A673 (cell line): Measurements from ENCODE around the gene TBCD. TPM values are rescaled to one million over a fixed set of nuclear protein-coding genes. Genes with fewer than 3 reads are reported as not detected.
"Not testable (repeated sequence)": the region's sequence is repeated elsewhere in the genome, so short reads cannot be mapped to it uniquely, and the experiment has no call there.

Experiments used
- BruUV-seq: library from RNA; stranded (reverse); fragments of 400-500 nt; replicated peaks from 2 replicates; lab custom pipeline; 2021; lab: Mats Ljungman, UMichigan
- CTCF ChIA-PET: fragments of 300-600 bp; sonication (Branson Sonifier 250); formaldehyde crosslinking; loops from one replicate; lab custom pipeline; 2022; ENCODE audit warnings: antibody characterized with exemption; lab: Charles Lee
- POLR2A ChIA-PET: fragments of 300-600 bp; sonication (Branson Sonifier 250); formaldehyde crosslinking; loops from one replicate; lab custom pipeline; 2022; ENCODE audit warnings: antibody characterized with exemption; ENCODE audit not compliant: low non-redundant PET; lab: Charles Lee
- DNase-seq: peaks from one replicate; pipeline ENCODE4 v3.0.0-alpha.2; 2015; ENCODE audit warnings: low spot score
- H3K27ac ChIP-seq: fragments of 200-600 bp; sonication (generic); 2 replicates; pipeline ENCODE4 v1.5.1; 2016; ENCODE audit warnings: mixed run types, low read depth, mild to moderate bottlenecking, mixed read lengths, antibody characterized with exemption, low read length; ENCODE audit not compliant: poor library complexity, severe bottlenecking
- H3K27me3 ChIP-seq: fragments of 200-600 bp; sonication (generic); replicated peaks from 2 replicates; pipeline ENCODE4 v1.6.1; 2017; ENCODE audit warnings: mixed run types, low read depth, mild to moderate bottlenecking, mixed read lengths, antibody characterized with exemption, low read length; ENCODE audit not compliant: insufficient read depth, poor library complexity
- H3K36me3 ChIP-seq: fragments of 200-600 bp; sonication (generic); 2 replicates; pipeline ENCODE4 v1.6.1; 2016; ENCODE audit warnings: mixed run types, mild to moderate bottlenecking, mixed read lengths, antibody characterized with exemption, low read length; ENCODE audit not compliant: insufficient read depth, poor library complexity, severe bottlenecking
- H3K4me1 ChIP-seq: fragments of 200-600 bp; sonication (generic); 2 replicates; pipeline ENCODE4 v1.6.1; 2017; ENCODE audit warnings: mixed run types, mild to moderate bottlenecking, mixed read lengths, antibody characterized with exemption, low read length; ENCODE audit not compliant: insufficient read depth, poor library complexity, severe bottlenecking
- H3K4me3 ChIP-seq: fragments of 200-600 bp; sonication (generic); 2 replicates; pipeline ENCODE4 v1.5.1; 2016; ENCODE audit warnings: low read depth, mixed run types, mild to moderate bottlenecking, mixed read lengths, low read length; ENCODE audit not compliant: poor library complexity, severe bottlenecking
- H3K9me3 ChIP-seq: fragments of 200-600 bp; sonication (generic); 2 replicates; pipeline ENCODE4 v1.6.1; 2016; ENCODE audit warnings: mixed run types, low read depth, mild to moderate bottlenecking, mixed read lengths, antibody characterized with exemption, low read length; ENCODE audit not compliant: poor library complexity, severe bottlenecking
- EZH2 ChIP-seq: fragments of 200-600 bp; sonication (generic); IDR thresholded peaks from 2 replicates; pipeline ENCODE4 v1.6.1; 2017; ENCODE audit warnings: borderline replicate concordance, low read depth, mild to moderate bottlenecking, mixed read lengths, antibody characterized with exemption, low read length; ENCODE audit not compliant: poor library complexity, severe bottlenecking
- intact Hi-C: fragments of 100-400 bp; cut with micrococcal nuclease; formaldehyde crosslinking; loops from one replicate; pipeline ENCODE4 v1.10.0; 2022; ENCODE audit not compliant: unreplicated experiment
- total RNA-seq: library from RNA; stranded (reverse); gene quantifications from 2 replicates; pipeline ENCODE4 v1.2.3, GENCODE V29; 2021
- TF ChIP-seq, protein P1 (sequence below): fragments of 300-800, 200-600 bp; sonication (generic); conservative IDR thresholded peaks from 2 replicates; pipeline ENCODE4 v1.5.1; 2017; ENCODE audit warnings: low read depth, mild to moderate bottlenecking, antibody characterized with exemption, low read length, moderate library complexity, mixed read lengths

Gene TBCD
- total RNA-seq, 1 experiment from 2014 or later, result 113 TPM

- Histone ChIP-seq H3K4me3 (no peak overlapping the region), H3K27me3 (no peaks in the 10 kb centered on the region), H3K4me1 (no peaks in the 10 kb centered on the region), H3K9me3 (peaks cover 16% of the 10 kb centered on the region), H3K36me3 (peaks cover 16% of the 10 kb centered on the region), H3K27ac (no peak overlapping the region)
- intact Hi-C loops, result no loop called here
- no peak for DNase-seq
- CTCF ChIA-PET, result no interaction called here
- POLR2A ChIA-PET, result no interaction called here
- BruUV-seq, result no TSS peak
- TF ChIP-seq, protein P1, sequence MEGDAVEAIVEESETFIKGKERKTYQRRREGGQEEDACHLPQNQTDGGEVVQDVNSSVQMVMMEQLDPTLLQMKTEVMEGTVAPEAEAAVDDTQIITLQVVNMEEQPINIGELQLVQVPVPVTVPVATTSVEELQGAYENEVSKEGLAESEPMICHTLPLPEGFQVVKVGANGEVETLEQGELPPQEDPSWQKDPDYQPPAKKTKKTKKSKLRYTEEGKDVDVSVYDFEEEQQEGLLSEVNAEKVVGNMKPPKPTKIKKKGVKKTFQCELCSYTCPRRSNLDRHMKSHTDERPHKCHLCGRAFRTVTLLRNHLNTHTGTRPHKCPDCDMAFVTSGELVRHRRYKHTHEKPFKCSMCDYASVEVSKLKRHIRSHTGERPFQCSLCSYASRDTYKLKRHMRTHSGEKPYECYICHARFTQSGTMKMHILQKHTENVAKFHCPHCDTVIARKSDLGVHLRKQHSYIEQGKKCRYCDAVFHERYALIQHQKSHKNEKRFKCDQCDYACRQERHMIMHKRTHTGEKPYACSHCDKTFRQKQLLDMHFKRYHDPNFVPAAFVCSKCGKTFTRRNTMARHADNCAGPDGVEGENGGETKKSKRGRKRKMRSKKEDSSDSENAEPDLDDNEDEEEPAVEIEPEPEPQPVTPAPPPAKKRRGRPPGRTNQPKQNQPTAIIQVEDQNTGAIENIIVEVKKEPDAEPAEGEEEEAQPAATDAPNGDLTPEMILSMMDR, result no peak
- TF ChIP-seq EZH2, result no peak
Measured at GRCh38 chr17:82740906-82741759, 10.7 kb upstream of the TBCD start.

DNA sequence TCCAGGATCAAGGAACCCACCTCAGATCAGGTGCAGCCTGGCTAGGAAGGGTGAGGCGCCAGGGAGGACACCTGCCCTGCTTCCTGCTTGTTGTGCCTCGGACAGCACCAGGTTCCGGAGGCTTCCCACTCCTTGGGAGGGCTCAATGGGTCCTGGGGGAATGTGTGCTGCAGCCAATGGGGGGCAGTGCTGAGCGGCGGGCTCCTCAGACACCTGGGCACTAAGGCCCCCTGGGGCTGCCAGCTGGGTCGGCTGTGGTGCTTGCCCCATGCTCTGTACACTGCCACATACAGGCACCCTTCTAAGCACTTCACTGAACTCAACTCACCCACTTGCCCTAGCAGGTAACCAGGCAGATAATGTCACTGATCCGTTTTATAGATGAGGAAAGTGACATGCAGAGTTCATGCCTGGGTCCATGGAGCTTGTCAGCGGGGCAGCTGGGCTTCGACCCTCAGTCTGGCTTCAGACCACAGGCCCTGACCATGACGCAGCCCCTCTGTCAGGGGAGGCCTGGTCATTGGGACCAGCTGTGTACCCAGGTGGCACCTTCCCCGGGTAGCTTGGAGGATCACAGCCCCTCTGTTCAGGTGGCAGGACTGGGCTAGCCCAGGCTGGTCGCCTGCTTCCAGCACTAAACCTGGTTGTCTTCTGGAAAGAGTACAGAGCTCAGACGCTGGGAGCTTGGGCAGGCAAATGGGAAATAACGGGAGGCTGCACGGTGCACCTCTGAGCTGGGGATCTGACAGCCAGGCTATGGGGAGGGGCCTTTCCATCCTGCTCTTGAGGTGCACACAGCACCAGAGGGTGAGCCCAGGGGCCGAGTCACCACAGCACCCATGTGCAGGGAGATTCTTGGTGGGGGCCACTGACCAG, 8.3 kb upstream of the TBCD start:
- H3K27ac ChIP-seq, result no peak overlapping the region
- H3K4me1 ChIP-seq, result no peaks in the 10 kb centered on the region
- POLR2A ChIA-PET, result no interaction called here
- BruUV-seq, result no TSS peak
- CTCF ChIA-PET, result no interaction called here
- intact Hi-C loops, result no loop called here
- H3K27me3 ChIP-seq, result no peaks in the 10 kb centered on the region
- H3K9me3 ChIP-seq, result peaks cover 16% of the 10 kb centered on the region
- no peak for DNase-seq
- TF ChIP-seq EZH2, result no peak
- TF ChIP-seq, protein P1, result no peak
- peaks cover 16% of the 10 kb centered on the region for H3K36me3 ChIP-seq
- no peak overlapping the region for H3K4me3 ChIP-seq

DNA sequence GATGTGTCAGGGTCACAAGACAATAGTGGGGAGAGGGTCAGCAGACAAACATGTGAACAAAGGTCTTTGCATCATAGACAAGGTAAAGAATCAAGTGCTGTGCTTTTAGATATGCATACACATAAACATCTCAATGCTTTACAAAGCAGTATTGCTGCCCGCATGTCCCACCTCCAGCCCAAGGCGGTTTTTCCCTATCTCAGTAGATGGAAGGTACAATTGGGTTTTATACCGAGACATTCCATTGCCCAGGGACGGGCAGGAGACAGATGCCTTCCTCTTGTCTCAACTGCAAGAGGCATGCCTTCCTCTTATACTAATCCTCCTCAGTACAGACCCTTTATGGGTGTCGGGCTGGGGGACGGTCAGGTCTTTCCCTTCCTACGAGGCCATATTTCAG, 7.1 kb upstream of the TBCD start:
- POLR2A ChIA-PET, H3K27ac ChIP-seq, DNase-seq, H3K4me3 ChIP-seq, BruUV-seq, intact Hi-C loops, CTCF ChIA-PET, H3K4me1 ChIP-seq, H3K27me3 ChIP-seq: not testable (repeated sequence)
- Histone ChIP-seq H3K9me3 (peaks cover 16% of the 10 kb centered on the region), H3K36me3 (peaks cover 16% of the 10 kb centered on the region)
